K562 (cell line): ENCODE results near the gene DARS1. TPM values are rescaled to one million over a fixed set of nuclear protein-coding genes. Genes with fewer than 3 reads are reported as not detected.

ENCODE experiments used
- ATAC-seq: fragments of 200-7000 bp; cut with Tn5 transposase; 3 replicates; pipeline ENCODE4 v1.9.1; 2020; ENCODE audit warnings: moderate library complexity
- BruUV-seq: library from RNA; stranded (reverse); fragments of 400-500 nt; replicated peaks from 2 replicates; lab custom pipeline; 2021; lab: Mats Ljungman, UMichigan
- CTCF ChIA-PET: fragments of 300-600 bp; formaldehyde crosslinking; extraction: SDS; loops from one replicate; lab custom pipeline; 2021; ENCODE audit warnings: low intra/inter-chr PET ratio; lab: Yijun Ruan, JAX
- POLR2A ChIA-PET: fragments of 300-600, 350-650 bp; sonication (Branson Sonifier 250); formaldehyde crosslinking; extraction: SDS; loops from one replicate; lab custom pipeline; 2021; ENCODE audit warnings: antibody characterized with exemption, inconsistent platforms; lab: Yijun Ruan, JAX
- DNase-seq, 4 experiments: peaks; one replicate each; pipeline versions ENCODE4 v3.0.0 to v3.0.0-alpha.2; 2011 to 2018; ENCODE audit warnings: low spot score in 3 of 4, mixed read lengths in 3 of 4; ENCODE audit errors: extremely low read depth in 1 of 4
- FAIRE-seq: peaks from 2 replicates; lab custom pipeline; 2011; peaks lifted over from hg19 to GRCh38; lab: Jason Lieb, UNC
- H2AFZ ChIP-seq: 2 replicates; pipeline ENCODE4 v1.6.0; 2011; ENCODE audit warnings: low read depth, low read length, control low read depth, inconsistent platforms
- H3K27ac ChIP-seq: fragments of 200-600 bp; 3 replicates; pipeline ENCODE4 v1.8.0; 2011; ENCODE audit warnings: low read depth, mild to moderate bottlenecking, control low read depth, inconsistent platforms, low read length, moderate library complexity, mixed read lengths; ENCODE audit errors: extremely low read depth
- H3K27me3 ChIP-seq, 2 experiments: fragments of 300-600 bp in 1 of 2; 2 replicates in 1 of 2; 3 replicates in 1 of 2; pipeline versions ENCODE4 v1.6.0 to v1.8.0; 2011; ENCODE audit warnings: inconsistent platforms in 2 of 2, low read length in 2 of 2, mild to moderate bottlenecking in 1 of 2, mixed read lengths in 1 of 2, moderate library complexity in 1 of 2; ENCODE audit not compliant: control insufficient read depth in 2 of 2, insufficient read depth in 2 of 2
- H3K36me3 ChIP-seq: fragments of 300-600 bp; 3 replicates; pipeline ENCODE4 v1.8.0; 2011; ENCODE audit warnings: mild to moderate bottlenecking, low read length, inconsistent platforms; ENCODE audit not compliant: control insufficient read depth, insufficient read depth
- H3K4me1 ChIP-seq, 2 experiments: fragments of 200-600 bp in 1 of 2; replicated peaks in 1 of 2; 2 replicates in 1 of 2; 3 replicates in 1 of 2; pipeline versions ENCODE4 v1.5.1 to v1.8.0; 2011; ENCODE audit warnings: inconsistent platforms in 2 of 2, low read length in 2 of 2, mild to moderate bottlenecking in 1 of 2, mixed read lengths in 1 of 2, moderate library complexity in 1 of 2; ENCODE audit not compliant: control insufficient read depth in 2 of 2, insufficient read depth in 2 of 2
- H3K4me2 ChIP-seq: 2 replicates; pipeline ENCODE4 v1.6.1; 2011; ENCODE audit warnings: low read length, control low read depth, inconsistent platforms, mixed read lengths; ENCODE audit not compliant: insufficient read depth
- H3K4me3 ChIP-seq: fragments of 200-600 bp; sonication (generic), shearing (Covaris generic); 2 replicates; pipeline ENCODE4 v1.5.1; 2016; ENCODE audit warnings: control low read depth, inconsistent platforms
- H3K79me2 ChIP-seq: fragments of 200-600 bp; 3 replicates; pipeline ENCODE4 v1.8.0; 2011; ENCODE audit warnings: low read length, inconsistent platforms; ENCODE audit not compliant: control insufficient read depth, insufficient read depth
- H3K9ac ChIP-seq, 2 experiments: 2 replicates each; pipeline versions ENCODE4 v1.6.0 to v1.6.1; 2011; ENCODE audit warnings: low read depth in 2 of 2, low read length in 2 of 2, control low read depth in 1 of 2, inconsistent platforms in 1 of 2, mild to moderate bottlenecking in 1 of 2, mixed read lengths in 1 of 2; ENCODE audit not compliant: insufficient read depth in 1 of 2
- H3K9me1 ChIP-seq: one replicate; pipeline ENCODE4 v1.6.0; 2011; ENCODE audit warnings: inconsistent platforms, mild to moderate bottlenecking, low read length, moderate library complexity; ENCODE audit not compliant: control insufficient read depth, insufficient read depth
- H3K9me3 ChIP-seq: replicated peaks from 2 replicates; pipeline ENCODE4 v1.5.1; 2011; ENCODE audit warnings: low read depth, low read length, inconsistent platforms; ENCODE audit not compliant: control insufficient read depth, insufficient read depth
- H4K20me1 ChIP-seq: replicated peaks from 2 replicates; pipeline ENCODE4 v1.6.1; 2011; ENCODE audit warnings: low read length, inconsistent platforms, mixed read lengths; ENCODE audit not compliant: control insufficient read depth, insufficient read depth
- ATF1 ChIP-seq, 2 experiments: fragments of 450-650 bp in 1 of 2; IDR thresholded peaks; 2 replicates each; pipeline ENCODE4 v1.6.1; 2016; ENCODE audit warnings: missing compliant biosample characterization in 1 of 2, missing genetic modification characterization in 1 of 2
- CBX3 ChIP-seq, 2 experiments: IDR thresholded peaks; 1 replicate in 1 of 2; 2 replicates in 1 of 2; pipeline ENCODE4 v1.6.1; 2012; ENCODE audit warnings: inconsistent platforms in 2 of 2, low read length in 2 of 2, borderline replicate concordance in 1 of 2, control low read depth in 1 of 2
- CBX5 ChIP-seq: IDR thresholded peaks from 2 replicates; pipeline ENCODE4 v1.6.1; 2014; ENCODE audit warnings: low read depth, borderline replicate concordance
- EP300 ChIP-seq: IDR thresholded peaks from 2 replicates; pipeline ENCODE4 v1.6.1; 2012; ENCODE audit warnings: low read length, improper control_type of control experiment
- FOXK2 ChIP-seq, 2 experiments: fragments of 450-650 bp; IDR thresholded peaks in 1 of 2; conservative IDR thresholded peaks in 1 of 2; 2 replicates each; pipeline ENCODE4 v1.6.1; 2016; ENCODE audit warnings: low read depth in 2 of 2, mild to moderate bottlenecking in 1 of 2
- HDGF ChIP-seq: fragments of 450-650 bp; IDR thresholded peaks from 2 replicates; pipeline ENCODE4 v1.6.1; 2016
- NCOA2 ChIP-seq, 2 experiments: fragments of 450-650 bp; IDR thresholded peaks; 2 replicates each; pipeline ENCODE4 v1.6.1; 2018; ENCODE audit warnings: mild to moderate bottlenecking in 2 of 2, moderate library complexity in 1 of 2; ENCODE audit not compliant: partially characterized antibody in 2 of 2
- POLR2G ChIP-seq: fragments of 200-400 bp; formaldehyde crosslinking; IDR thresholded peaks from 2 replicates; pipeline ENCODE4 v1.6.1; 2017; ENCODE audit warnings: low read depth, mild to moderate bottlenecking, antibody characterized with exemption, low read length, moderate library complexity
- ZNF143 ChIP-seq: sonication (generic); formaldehyde crosslinking; IDR thresholded peaks from 2 replicates; pipeline ENCODE4 v1.9.0; 2022; ENCODE audit warnings: mild to moderate bottlenecking, missing genetic modification reagents
- in situ Hi-C: fragments of 300-500 bp; cut with MboI; formaldehyde crosslinking; loops from 4 replicates; pipeline ENCODE4 v1.15.0; 2018; ENCODE audit warnings: inconsistent platforms, mixed read lengths
- intact Hi-C: fragments of 100-400 bp; cut with micrococcal nuclease; formaldehyde crosslinking; loops from 2 replicates; pipeline ENCODE4 v1.14.2; 2022
- polyA plus RNA-seq, 8 experiments: library from polyadenylated mRNA; depleted of rRNA in 4 of 8; stranded (reverse) in 5 of 8; unstranded in 3 of 8; fragments of >200 nt; fragmentation: Nextera tagmentation in 2 of 8; fragmentation: Illumina TruSeq in 1 of 8; extraction: Ambion mirVana in 2 of 8; extraction: Trizol in 1 of 8; gene quantifications; 2 replicates each; pipeline versions ENCODE4 v1.2.1 to v1.2.3, GENCODE V29; 2011 to 2014; ENCODE audit warnings: inconsistent platforms in 1 of 8, missing spikeins in 1 of 8
- total RNA-seq, 7 experiments: library from RNA; depleted of rRNA in 6 of 7; stranded (reverse); fragments of >200 nt in 6 of 7; fragmentation: Illumina TruSeq in 2 of 7; extraction: Trizol in 2 of 7; gene quantifications; 2 replicates each; pipeline versions ENCODE4 v1.2.1 to v1.2.3, GENCODE V29; 2011 to 2021; ENCODE audit warnings: low replicate concordance in 1 of 7
- TF ChIP-seq, protein P1 (sequence below): IDR thresholded peaks from 2 replicates; pipeline ENCODE4 v1.6.1; 2016; ENCODE audit warnings: missing genetic modification characterization, missing compliant biosample characterization
- TF ChIP-seq, protein P2 (sequence below): sonication (generic); formaldehyde crosslinking; IDR thresholded peaks from 2 replicates; pipeline ENCODE4 v1.8.1; 2023; ENCODE audit warnings: mild to moderate bottlenecking, missing genetic modification reagents, moderate library complexity
- TF ChIP-seq, protein P3 (sequence below), 2 experiments: fragments of 450-650 bp; conservative IDR thresholded peaks; 2 replicates each; pipeline ENCODE4 v1.6.1; 2017; ENCODE audit warnings: mild to moderate bottlenecking in 2 of 2, moderate library complexity in 2 of 2
- TF ChIP-seq, protein P4 (sequence below): fragments of 450-650 bp; formaldehyde crosslinking; IDR thresholded peaks from 2 replicates; pipeline ENCODE4 v1.4.0; 2022; ENCODE audit warnings: mild to moderate bottlenecking, moderate library complexity
- TF ChIP-seq, protein P5 (sequence below): sonication (generic); formaldehyde crosslinking; IDR thresholded peaks from 2 replicates; pipeline ENCODE4 v1.8.0; 2022; ENCODE audit warnings: missing genetic modification reagents, mild to moderate bottlenecking, moderate library complexity, borderline replicate concordance
- TF ChIP-seq, protein P6 (sequence below): fragments of 250-450 bp; sonication (Bioruptor Pico); IDR thresholded peaks from 2 replicates; pipeline ENCODE4 v1.5.0; 2021

The DARS1 gene
- total and polyA plus RNA-seq, 9 of the 15 experiments (the other 6 are each of a cell fraction or from before 2014, with no cell fraction given) = 91.5 to 239 (median 98.0) TPM

DNA sequence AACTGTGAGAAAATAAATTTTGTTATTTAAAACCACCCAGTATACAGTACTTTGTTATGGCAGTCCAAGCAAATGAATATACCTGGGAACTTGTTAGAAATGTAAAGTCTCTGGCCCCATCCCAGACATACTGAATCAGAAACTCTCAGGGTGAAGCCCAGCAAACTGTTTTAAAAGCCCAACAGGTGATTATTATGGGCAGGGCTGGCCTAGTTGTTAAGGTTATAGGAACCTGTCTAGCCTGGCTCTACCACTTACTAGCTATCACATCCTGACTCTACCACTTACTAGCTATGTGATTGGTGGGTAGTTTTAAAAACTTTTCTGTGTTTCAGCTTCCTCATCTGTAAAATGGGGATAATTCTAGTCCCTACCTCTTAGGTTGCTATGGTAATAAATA lies 8.0 kb upstream of the DARS1 start:
- H3K9ac ChIP-seq = no peak overlapping the region
- in situ Hi-C loops = no loop called here
- H3K27ac ChIP-seq = no peak overlapping the region
- no peak overlapping the region for H2AFZ ChIP-seq
- ATAC-seq = no peak
- no peaks in the 10 kb centered on the region for H3K9me1 ChIP-seq
- no peaks in the 10 kb centered on the region for H3K4me1 ChIP-seq
- BruUV-seq = no TSS peak
- CTCF ChIA-PET = no interaction called here
- POLR2A ChIA-PET = interaction anchor here (0.6 kb wide), 1 partner anchor 301 kb away, joined by 3 read pairs; no protein-coding TSS in a partner anchor
- H3K79me2 ChIP-seq = no peaks in the 10 kb centered on the region
- no peaks in the 10 kb centered on the region for H3K36me3 ChIP-seq
- no peak for DNase-seq
- FAIRE-seq = no peak
- H3K27me3 ChIP-seq = peaks cover 0 to 5% of the 10 kb centered on the region in 2 experiments; a peak in 1 of 5 replicates
- intact Hi-C loops = no loop called here
- H3K9me3 ChIP-seq = no peaks in the 10 kb centered on the region
- H3K4me2 ChIP-seq = no peak overlapping the region
- no peaks in the 10 kb centered on the region for H4K20me1 ChIP-seq
- no peak overlapping the region for H3K4me3 ChIP-seq
- TF ChIP-seq, protein P1, sequence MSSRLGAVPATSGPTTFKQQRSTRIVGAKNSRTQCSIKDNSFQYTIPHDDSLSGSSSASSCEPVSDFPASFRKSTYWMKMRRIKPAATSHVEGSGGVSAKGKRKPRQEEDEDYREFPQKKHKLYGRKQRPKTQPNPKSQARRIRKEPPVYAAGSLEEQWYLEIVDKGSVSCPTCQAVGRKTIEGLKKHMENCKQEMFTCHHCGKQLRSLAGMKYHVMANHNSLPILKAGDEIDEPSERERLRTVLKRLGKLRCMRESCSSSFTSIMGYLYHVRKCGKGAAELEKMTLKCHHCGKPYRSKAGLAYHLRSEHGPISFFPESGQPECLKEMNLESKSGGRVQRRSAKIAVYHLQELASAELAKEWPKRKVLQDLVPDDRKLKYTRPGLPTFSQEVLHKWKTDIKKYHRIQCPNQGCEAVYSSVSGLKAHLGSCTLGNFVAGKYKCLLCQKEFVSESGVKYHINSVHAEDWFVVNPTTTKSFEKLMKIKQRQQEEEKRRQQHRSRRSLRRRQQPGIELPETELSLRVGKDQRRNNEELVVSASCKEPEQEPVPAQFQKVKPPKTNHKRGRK (tag) = no peak
- TF ChIP-seq ZNF143 (no peak), CBX3 (IDR thresholded peaks at IDR 0.05; ENCODE audit: borderline replicate concordance in 1 of 2, low read length in 2 of 2) (no peak), FOXK2 (conservative IDR thresholded peaks at IDR 0.05 in 1 of 2, IDR thresholded peaks at IDR 0.05 in 1 of 2; ENCODE audit: low read depth in 2 of 2) (no peak), NCOA2 (IDR thresholded peaks at IDR 0.05; ENCODE audit: partially characterized antibody in 2 of 2) (no peak), CBX5 (no peak), ATF1 (CRISPR knock-in tag; IDR thresholded peaks at IDR 0.05) (no peak), ATF1 (tag; IDR thresholded peaks at IDR 0.05) (no peak), POLR2G (no peak), EP300 (no peak), HDGF (no peak)
- TF ChIP-seq, protein P2, sequence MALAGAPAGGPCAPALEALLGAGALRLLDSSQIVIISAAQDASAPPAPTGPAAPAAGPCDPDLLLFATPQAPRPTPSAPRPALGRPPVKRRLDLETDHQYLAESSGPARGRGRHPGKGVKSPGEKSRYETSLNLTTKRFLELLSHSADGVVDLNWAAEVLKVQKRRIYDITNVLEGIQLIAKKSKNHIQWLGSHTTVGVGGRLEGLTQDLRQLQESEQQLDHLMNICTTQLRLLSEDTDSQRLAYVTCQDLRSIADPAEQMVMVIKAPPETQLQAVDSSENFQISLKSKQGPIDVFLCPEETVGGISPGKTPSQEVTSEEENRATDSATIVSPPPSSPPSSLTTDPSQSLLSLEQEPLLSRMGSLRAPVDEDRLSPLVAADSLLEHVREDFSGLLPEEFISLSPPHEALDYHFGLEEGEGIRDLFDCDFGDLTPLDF (CRISPR knock-in tag) = no peak
- TF ChIP-seq, protein P3, sequence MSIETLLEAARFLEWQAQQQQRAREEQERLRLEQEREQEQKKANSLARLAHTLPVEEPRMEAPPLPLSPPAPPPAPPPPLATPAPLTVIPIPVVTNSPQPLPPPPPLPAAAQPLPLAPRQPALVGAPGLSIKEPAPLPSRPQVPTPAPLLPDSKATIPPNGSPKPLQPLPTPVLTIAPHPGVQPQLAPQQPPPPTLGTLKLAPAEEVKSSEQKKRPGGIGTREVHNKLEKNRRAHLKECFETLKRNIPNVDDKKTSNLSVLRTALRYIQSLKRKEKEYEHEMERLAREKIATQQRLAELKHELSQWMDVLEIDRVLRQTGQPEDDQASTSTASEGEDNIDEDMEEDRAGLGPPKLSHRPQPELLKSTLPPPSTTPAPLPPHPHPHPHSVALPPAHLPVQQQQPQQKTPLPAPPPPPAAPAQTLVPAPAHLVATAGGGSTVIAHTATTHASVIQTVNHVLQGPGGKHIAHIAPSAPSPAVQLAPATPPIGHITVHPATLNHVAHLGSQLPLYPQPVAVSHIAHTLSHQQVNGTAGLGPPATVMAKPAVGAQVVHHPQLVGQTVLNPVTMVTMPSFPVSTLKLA (conservative IDR thresholded peaks at IDR 0.05) = no peak
- TF ChIP-seq, protein P4, sequence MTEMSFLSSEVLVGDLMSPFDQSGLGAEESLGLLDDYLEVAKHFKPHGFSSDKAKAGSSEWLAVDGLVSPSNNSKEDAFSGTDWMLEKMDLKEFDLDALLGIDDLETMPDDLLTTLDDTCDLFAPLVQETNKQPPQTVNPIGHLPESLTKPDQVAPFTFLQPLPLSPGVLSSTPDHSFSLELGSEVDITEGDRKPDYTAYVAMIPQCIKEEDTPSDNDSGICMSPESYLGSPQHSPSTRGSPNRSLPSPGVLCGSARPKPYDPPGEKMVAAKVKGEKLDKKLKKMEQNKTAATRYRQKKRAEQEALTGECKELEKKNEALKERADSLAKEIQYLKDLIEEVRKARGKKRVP (CRISPR knock-in tag) = no peak
- TF ChIP-seq, protein P5, sequence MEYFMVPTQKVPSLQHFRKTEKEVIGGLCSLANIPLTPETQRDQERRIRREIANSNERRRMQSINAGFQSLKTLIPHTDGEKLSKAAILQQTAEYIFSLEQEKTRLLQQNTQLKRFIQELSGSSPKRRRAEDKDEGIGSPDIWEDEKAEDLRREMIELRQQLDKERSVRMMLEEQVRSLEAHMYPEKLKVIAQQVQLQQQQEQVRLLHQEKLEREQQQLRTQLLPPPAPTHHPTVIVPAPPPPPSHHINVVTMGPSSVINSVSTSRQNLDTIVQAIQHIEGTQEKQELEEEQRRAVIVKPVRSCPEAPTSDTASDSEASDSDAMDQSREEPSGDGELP (CRISPR knock-in tag) = no peak
- TF ChIP-seq, protein P6, sequence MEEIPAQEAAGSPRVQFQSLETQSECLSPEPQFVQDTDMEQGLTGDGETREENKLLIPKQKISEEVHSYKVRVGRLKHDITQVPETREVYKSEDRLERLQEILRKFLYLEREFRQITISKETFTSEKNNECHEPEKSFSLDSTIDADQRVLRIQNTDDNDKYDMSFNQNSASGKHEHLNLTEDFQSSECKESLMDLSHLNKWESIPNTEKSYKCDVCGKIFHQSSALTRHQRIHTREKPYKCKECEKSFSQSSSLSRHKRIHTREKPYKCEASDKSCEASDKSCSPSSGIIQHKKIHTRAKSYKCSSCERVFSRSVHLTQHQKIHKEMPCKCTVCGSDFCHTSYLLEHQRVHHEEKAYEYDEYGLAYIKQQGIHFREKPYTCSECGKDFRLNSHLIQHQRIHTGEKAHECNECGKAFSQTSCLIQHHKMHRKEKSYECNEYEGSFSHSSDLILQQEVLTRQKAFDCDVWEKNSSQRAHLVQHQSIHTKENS (CRISPR knock-in tag) = no peak
